Right ventricle myocardium inferior (tissue), 1 donor: Measurements from ENCODE around the gene MTX1. TPM values are rescaled to one million over a fixed set of nuclear protein-coding genes. Genes with fewer than 3 reads are reported as not detected.
"Not testable (repeated sequence)": the region's sequence is repeated elsewhere in the genome, so short reads cannot be mapped to it uniquely, and the experiment has no call there.

Source experiments
- ATAC-seq: fragments of 200-7000 bp; cut with Tn5 transposase; one replicate; pipeline ENCODE4 v1.9.1; 2020; ENCODE audit warnings: mild to moderate bottlenecking, moderate library complexity
- DNase-seq: peaks from one replicate; pipeline ENCODE4 v3.0.0; 2021; ENCODE audit errors: missing footprints
- intact Hi-C: fragments of 100-400 bp; cut with DNase I; formaldehyde crosslinking; loops from one replicate; pipeline ENCODE4 v1.11.0; 2022
- long read RNA-seq: library from polyadenylated mRNA; unstranded; transcript quantifications from one replicate; pipeline ENCODE4 v2.0.0, GENCODE V29; 2021
- total RNA-seq: library from RNA; stranded (reverse); fragmentation: NEBNext Ultra II Directional; extraction: Animal tissue kit (Norgen Biotek cat#: 25700); gene quantifications from one replicate; pipeline ENCODE4 v1.2.1, GENCODE V29; 2021
- donor health status: DM: no; HTN: yes; CAD: no; lungs with severe emphysema.

MTX1 gene, protein sequence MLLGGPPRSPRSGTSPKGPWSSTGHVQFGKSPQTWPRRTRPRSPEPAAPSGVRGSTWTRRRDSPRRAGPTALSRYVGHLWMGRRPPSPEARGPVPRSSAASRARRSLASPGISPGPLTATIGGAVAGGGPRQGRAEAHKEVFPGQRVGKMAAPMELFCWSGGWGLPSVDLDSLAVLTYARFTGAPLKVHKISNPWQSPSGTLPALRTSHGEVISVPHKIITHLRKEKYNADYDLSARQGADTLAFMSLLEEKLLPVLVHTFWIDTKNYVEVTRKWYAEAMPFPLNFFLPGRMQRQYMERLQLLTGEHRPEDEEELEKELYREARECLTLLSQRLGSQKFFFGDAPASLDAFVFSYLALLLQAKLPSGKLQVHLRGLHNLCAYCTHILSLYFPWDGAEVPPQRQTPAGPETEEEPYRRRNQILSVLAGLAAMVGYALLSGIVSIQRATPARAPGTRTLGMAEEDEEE
- 16.5 TPM for total RNA-seq
- long read RNA-seq, transcript MTX1-202 (8 exons, 1,632 nt) = major isoform, 7 of 11 reads
- long read RNA-seq, partial matches to known transcripts = 2 of 11 reads
- long read RNA-seq, other reads (novel, unspliced or antisense) = 0 of 11 reads

DNA sequence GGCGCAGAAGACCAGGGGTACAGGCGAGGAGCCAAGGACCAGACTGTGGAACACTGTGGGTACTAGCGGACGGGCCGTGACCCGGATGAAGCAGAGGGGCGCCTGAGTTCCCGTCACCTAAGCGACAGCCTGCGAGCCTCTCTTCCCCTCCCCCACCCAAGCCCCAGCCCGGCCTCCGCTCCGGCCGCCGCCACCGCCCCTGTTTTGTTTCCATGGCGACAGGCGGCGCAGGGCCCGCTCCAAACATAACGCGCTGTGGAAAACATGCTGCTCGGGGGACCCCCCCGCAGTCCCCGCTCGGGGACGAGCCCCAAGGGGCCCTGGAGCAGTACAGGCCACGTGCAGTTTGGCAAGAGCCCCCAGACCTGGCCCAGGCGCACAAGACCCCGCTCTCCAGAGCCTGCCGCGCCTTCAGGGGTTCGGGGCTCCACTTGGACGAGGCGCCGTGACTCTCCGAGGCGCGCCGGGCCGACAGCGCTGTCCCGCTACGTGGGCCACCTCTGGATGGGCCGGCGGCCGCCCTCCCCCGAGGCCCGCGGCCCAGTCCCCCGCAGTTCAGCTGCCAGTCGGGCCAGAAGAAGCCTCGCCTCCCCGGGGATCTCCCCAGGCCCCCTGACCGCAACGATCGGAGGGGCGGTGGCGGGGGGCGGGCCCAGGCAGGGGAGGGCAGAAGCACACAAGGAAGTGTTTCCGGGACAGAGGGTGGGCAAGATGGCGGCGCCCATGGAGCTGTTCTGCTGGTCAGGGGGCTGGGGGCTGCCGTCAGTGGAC, at the start of gene MTX1:
Gene MTX1 (plus strand): TSS at position 155 of the 771 bp plus-strand sequence. CDS start 110 bp downstream, at position 265.
- DNase-seq = peak; percentile 96
- peak; percentile 89 for ATAC-seq
- intact Hi-C loops = loop anchor here (1.0 to 5.0 kb wide), 3 partner anchors 34 to 384 kb away; a partner anchor contains a TSS

DNA sequence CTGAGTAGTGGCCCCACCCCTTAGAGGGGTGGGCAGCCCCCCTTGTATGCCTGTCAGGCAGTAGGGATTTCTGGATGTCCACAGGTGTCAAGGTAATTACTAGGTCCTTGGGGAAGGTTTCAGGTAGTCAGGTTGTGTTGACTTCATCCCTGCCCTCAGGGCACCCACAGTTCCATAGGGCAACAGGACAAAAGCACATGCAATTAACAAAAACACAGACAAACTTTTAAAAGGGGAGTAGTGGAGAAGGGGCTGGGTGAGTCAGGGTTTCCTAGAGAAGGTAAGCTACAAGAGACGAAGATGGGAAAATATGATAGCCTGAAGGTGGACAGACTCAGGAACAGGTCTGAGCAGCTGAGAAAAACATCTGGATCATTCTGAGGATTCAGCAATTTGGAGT, 49.5 kb upstream of the MTX1 start:
- no peak for DNase-seq
- ATAC-seq = no peak
- intact Hi-C loops = no loop called here

DNA sequence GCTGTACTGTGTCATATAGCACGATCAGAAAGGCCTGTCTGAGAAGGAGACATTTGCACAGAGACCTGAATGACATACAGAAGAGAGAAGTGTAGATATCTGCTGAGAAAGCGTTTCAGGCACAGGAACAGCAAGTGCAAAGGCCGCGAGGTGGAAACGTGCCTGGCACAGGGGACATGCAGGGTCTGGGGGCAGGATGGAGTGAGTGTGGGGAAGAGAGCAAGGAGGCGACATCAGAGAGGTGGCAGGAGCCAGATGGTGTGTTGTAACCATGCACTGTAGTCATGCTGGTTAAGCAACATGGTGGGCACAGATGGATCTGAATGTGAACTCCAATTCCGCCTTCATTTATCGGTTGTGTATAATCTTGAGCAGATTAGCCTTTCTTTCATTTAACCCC, 48.4 kb upstream of the MTX1 start:
- intact Hi-C loops = no loop called here
- ATAC-seq = no peak

DNA sequence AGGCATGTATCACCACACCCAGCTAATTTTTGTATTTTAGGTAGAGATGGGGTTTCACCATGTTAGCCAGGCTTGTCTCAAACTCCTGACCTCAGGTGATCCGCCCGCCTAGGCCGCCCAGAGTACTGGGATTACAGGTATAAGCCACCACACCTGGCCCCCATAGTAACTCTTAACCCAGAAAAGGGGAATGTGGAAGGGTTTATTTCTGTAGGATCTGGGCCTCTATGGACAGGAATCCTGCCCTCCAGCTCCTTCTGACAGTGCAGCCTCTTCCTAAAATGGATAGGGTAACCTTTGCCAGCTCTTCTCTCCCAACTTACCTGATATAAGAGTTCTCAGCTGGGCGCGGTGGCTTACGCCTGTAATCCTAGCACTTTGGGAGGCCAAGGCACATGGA, 45.9 kb upstream of the MTX1 start:
- DNase-seq, intact Hi-C loops, ATAC-seq: not testable (repeated sequence)

More for the DNA sequence above, 48.4 kb upstream of the MTX1 start:
- no peak for DNase-seq

DNA sequence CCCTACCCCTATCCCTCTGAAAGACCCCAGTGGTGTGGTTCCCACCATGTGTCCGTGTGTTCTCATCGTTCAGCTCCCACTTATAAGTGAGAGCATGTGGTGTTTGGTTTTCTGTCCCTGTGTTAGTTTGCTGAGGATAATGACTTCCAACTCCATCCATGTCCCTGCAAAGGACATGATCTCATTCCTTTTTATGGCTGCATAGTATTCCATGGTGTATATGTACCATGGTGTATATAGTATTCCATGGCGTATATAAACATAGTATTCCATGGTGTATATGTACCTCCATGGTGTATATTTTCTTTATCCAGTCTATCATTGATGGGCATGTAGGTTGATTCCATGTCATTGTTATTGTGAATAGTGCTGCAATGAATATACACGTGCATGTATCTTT, 44.7 kb upstream of the MTX1 start:
- DNase-seq, intact Hi-C loops: not testable (repeated sequence)

DNA sequence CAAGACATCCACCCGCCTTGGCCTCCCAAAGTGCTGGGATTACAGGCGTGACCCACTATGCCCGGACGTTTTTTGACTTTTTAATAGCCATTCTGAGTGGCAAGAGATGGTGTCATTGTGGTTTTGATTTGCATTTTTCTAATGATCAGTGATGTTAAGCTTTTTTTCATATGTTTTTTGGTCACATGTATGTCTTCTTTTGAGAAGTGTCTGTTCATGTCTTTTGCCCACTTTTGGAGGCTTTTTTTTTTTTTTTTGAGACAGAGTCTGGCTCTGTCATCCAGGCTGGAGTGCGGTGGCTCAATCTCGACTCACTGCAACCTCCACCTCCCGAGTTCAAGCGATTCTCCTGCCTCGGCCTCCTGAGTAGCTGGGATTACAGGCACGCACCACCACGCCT, 43.9 kb upstream of the MTX1 start:
- DNase-seq, ATAC-seq, intact Hi-C loops: not testable (repeated sequence)

More for the DNA sequence above, 44.7 kb upstream of the MTX1 start:
- ATAC-seq = not testable (repeated sequence)

DNA sequence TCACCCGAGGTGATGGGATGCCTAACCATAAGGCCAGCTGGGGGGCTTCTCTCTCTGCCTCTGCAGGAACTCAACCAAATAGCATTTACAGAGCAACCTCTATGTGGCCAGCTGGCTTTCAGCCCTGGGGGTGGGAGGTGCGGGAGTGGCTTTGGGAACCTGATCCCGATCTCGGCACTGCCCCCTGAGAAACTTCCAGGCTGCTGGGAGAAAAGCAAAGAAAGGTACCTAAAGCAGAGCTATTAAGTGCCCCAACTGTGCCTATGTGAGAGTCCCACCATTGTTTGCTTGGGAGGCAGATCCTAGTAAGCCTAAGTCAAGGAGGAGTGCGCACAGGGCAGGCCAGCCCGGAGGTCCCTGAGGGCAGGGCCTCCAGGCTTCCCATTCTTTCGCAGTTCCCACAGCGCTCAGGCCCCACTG, 42.4 kb upstream of the MTX1 start:
- DNase-seq (no peak), ATAC-seq (no peak)
- intact Hi-C loops = loop anchor here (2.0 kb wide), 2 partner anchors 29 to 37 kb away; no protein-coding TSS in a partner anchor

DNA sequence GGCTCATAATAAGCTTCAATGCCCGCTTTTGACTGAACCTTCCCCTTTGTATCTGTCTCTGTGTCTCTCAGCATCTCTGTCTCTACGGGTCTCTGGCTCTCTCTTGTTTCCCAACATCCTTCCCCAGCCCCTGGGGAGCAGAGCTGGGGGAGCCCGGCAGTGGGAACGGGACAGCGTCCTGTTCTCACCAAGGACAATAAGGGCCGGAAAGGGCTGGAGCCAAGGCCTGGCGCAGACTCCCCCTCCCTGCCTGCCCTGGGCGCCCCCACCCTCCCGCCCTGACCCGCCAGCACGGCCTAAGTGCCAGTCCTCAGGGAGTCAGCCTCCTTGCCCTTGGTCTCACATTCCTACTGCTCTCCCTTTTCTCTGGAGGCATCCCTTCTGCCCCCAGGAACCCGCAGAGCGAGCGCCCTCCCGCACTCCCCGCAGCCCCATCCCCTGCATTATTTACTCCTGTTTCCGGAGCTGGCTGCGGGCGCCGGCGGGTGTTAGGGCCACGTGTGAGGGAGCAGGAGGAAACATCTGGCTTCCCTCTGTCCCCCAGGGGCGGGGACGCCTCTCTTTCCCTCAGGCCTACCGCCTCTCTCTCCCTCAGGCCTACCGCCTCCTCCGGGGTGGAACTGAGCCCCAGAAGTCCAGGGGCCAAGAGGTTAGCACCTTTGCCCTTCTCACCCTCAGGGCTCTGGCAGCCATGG, 41.9 kb upstream of the MTX1 start:
- ATAC-seq = peak; percentile 68

DNA sequence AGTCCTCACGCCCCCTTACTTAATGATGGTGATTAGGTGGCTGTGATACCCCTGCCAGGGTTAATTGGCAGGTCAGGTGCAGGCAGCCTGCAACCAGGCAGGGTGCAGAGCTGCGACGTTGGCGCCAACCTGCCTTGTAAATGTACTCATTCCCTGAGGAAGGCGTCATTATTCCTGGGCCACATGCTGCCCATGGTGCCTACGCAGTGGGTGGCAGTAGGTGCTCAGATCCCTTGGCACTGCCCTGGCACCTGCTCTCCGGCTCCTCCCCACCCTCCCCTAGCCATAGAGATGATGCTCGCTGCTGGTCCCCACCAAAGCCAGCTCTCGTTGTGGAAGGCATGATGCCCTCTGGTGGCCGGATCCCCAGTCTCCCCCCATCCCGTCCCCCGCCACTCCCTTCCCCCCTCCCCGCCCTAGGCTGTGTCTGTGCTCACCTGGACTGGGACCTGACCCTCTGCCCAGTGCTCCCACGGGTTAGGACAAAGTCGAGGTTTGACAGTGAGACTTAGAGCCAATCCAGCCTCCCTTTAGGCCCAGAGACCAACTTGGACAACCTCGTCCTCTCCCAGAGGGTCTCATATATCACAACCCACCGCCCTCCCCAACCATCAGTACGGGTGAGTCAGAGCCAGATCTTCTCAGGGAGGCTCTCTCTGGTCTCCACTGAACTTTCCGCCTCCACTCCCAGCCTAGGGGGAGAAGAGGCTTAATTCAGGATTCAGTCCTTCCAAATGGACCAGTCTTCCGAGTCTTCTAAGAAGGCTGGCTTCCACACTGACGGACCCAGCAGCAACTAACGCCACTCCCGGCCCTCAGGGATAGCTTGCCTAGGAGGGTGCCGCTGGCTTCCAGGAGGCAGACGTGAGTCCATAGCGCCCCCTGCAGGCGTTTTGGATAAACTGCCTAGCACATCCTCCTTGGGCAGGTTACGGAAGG, 41.1 kb upstream of the MTX1 start:
- intact Hi-C loops = loop anchor here (1.0 to 2.0 kb wide), 3 partner anchors 31 to 76 kb away; no protein-coding TSS in a partner anchor
- DNase-seq = peak; percentile 93
- peak; percentile 82 for ATAC-seq

More for the DNA sequence above, 41.9 kb upstream of the MTX1 start:
- peak; percentile 79 for DNase-seq
- intact Hi-C loops = loop anchor here (2.0 kb wide), 2 partner anchors 30 to 38 kb away; no protein-coding TSS in a partner anchor

DNA sequence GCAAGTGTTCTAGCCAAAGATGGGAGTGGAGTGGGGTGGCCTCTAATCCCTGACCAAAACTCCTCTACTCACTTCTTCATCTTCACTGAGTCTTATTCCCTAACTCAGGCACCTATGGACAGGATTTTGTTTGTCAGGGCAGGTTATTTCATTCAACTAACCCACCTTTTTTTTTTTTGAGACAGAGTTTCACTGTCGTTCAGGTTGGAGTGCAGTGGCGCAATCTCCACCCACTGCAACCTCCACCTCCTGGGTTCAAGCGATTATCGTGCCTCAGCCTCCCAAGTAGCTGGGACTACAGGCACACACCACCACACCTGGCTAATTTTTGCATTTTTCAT, 40.4 kb upstream of the MTX1 start:
- intact Hi-C loops = loop anchor here (1.0 kb wide), 1 partner anchor 77 kb away; no protein-coding TSS in a partner anchor
- not testable (repeated sequence) for ATAC-seq, DNase-seq

DNA sequence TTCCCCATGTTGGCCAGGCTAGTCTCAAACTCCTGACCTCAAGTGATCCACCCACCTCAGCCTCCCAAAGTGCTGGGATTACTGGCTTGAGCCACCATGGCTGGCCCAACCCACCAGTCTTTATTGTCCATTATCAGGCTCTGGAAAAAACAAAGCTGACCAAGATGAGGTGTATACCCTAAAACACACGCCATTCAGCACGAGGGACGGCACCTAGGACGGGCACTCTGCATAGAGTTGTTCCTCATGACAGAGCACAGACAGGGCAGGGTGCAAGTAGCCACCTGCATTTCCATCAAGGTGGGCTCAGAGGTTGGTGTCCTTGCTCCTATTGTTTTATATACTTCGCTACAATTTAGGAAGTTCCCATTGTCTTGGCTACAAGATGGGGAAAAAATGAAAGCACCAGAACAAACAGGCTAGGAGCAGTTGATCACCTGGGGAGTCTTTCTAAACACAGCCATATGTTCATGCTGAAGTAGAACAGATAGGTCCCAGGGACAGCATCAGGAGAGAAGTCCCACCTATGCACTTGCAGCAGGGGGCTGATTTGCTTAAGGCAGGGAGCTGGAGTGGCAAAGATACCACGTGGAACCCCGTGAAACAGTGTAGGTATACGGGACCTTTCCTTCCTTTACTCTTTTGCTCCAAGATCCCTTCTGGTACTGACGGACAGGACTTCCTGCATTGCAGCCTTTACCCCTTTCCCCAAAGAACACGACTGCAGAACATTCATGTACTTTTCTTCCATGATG, 39.9 kb upstream of the MTX1 start:
- intact Hi-C loops = loop anchor here (1.0 kb wide), 1 partner anchor 77 kb away; no protein-coding TSS in a partner anchor
- ATAC-seq (no peak), DNase-seq (no peak)

DNA sequence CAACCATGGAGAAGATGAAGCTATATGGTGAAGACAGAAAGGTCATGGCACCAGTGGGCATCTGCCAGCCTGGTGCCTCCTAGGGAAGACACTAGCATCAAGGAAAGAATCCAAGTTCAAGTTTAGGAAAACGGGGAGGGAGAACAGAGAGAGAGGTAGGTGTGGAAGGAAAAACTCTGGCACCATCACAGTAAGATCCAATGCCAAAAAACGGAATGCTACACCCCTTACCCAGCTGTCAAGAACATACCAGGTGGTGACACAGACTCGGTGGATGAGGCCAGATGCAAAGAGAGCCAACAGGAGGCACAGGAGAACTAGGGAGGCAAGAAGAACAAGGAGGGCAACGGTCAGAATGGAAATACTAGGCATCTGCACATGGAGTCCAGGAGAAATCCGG, 39.0 kb upstream of the MTX1 start:
- intact Hi-C loops = no loop called here
- ATAC-seq (no peak), DNase-seq (no peak)

DNA sequence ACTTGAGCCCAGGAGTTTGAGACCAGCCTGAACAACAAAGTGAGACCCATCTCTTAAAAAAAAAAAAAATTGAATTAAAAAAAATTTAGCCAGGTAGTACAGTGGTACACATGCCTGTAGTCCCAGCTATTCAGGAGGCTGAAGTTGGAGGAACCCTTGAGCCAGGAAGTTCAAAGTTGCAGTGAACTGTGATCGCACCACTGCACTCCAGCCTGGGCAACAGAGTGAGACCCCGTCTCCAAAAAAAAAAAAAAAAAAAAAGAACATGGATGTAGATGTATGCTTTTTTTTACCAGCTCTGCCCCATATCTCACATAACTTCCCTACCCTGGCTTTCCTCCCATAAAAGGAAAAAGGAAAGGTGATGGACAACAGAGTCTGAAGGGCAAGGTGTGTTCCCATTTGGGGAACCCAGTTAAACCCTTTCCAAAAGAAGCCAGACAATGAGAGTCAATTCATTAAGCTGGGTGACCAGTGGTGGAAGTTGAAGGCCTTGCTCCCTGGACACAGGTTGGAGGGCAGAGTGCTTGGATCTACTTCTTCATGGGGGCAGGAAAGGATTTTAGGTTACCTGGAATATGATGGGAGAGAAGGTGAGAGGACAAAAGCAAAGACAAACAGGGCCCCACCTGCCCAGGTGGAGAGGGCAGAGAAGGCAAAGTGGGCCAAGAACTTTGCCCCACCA, 38.3 kb upstream of the MTX1 start:
- DNase-seq (no peak), ATAC-seq (no peak)
- intact Hi-C loops = no loop called here

DNA sequence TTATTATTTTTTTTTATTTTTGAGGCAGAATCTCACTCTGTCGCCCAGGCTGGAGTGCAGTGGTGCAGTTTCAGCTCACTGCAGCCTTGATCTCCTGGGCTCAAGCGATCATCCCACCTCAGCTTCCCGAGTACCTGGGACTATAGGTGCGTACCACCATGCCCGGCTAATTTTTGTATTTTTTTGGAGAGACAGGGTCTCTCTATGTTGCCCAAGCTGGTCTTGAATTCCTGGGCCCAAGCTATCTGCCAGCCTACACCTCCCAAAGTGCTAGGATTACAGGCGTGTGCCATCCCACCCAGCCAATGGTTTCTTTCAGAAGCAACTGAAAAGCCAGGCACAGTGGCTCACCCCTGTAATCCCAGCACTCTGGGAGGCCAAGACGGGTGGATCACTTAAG, 37.7 kb upstream of the MTX1 start:
- ATAC-seq (no peak), DNase-seq (no peak)
- intact Hi-C loops = no loop called here

DNA sequence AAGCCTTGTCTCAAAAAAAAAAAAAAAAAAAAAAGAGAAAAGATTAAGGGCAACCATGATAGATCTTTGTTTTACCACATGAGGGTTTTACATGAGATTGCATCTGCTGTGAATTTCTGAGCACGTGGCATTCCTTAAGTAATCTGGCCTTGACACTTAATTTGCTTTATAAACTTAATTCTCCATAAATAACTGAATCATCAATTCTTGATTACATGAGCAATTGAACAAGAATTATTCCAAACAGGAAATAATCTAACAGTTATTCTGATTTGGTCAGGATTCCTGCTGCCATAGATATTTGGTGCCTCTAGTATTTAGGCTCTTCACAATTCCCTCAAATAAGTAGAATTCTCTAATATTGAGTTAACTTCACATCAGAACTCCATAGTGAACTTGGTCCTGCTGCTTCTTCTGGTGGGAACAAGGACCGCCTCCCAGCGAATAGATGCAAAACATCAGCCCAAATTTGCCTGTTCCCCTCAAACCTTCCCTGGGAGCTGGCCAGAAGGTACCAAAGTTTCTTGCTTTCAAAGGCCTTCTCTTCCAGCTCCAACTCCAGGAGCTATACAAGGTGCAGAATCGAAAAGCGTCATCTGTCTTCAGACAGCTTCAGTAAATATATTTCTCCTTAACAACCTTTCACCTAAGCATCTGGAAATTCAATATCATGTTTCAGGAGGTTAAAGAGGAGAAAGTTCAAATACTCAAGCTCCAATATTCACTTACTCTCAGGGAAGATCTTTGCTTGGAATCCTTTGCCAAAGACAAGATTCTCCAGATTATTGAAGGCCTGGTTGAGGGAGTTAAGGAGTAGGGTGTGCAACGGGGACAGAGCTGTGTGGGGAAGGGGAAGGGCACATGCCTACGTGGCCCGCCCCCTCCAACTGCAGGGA, 36.4 kb upstream of the MTX1 start:
- ATAC-seq (no peak), DNase-seq (no peak)
- intact Hi-C loops = no loop called here
